NT2/D1 (cell line): ENCODE data around the gene ILK.

Experiments
- SUZ12 ChIP-seq: IDR thresholded peaks from 2 replicates; pipeline ENCODE4 v1.6.1; 2011; ENCODE audit not compliant: insufficient read length, insufficient read depth; ENCODE audit errors: extremely low read depth
- YY1 ChIP-seq: IDR thresholded peaks from 2 replicates; pipeline ENCODE4 v1.6.1; 2011; ENCODE audit not compliant: insufficient read length, insufficient read depth
- ZNF274 ChIP-seq: IDR thresholded peaks from 2 replicates; pipeline ENCODE4 v1.6.1; 2011; ENCODE audit warnings: mild to moderate bottlenecking, low read depth, low read length

DNA sequence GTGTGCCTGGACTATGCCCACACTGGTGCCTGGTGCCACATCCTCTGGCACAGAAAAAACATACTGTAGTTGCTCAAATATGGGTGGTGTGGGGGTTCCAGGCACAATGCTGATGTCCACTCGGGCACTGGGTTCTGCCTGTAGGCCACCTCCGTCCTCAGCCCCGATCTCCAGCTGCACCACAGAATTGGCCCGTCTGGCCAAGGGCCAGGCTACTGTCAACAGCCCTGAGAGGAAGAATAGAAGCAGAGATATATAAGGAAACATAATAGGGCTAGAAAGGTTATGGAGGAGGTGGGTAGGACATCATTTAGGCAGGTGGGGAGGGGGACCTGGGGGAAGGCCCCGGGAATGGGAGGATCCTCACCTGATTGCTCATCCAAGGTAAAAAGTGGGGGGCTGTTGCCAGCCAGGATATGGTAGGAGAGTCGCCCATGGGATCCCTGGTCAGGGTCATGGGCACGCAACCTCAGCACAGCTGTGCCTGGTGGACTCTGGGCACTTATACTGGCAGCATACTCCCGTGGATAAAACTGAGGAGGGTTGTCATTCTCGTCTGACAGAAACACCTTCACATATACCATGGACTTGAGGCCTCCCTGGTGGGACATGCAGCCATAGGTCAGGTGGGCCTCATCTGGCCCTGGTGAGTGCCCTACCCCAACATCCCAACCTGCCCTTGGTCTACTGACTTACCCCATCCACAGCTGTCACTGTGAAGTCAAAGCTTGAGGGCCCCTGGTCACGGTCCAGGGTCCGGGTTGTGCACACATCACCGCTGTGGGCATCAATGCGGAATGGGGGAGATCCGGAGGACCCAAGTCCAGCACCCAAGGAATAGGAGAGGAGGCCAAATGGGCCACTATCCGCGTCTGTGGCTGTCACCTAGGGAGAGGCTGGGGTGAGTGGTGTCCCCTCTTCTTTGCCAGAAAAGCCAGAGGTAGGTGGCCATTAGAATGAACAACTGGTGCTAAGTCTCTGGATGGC is 30.1 kb downstream of the ILK start:
- no peak for TF ChIP-seq SUZ12
- TF ChIP-seq YY1: no peak
- TF ChIP-seq ZNF274: no peak
